ENCODE data around the gene SZRD1. TPM values are rescaled to one million over a fixed set of nuclear protein-coding genes. Genes with fewer than 3 reads are reported as not detected.

Gene SZRD1
- polyA plus RNA-seq, 2 of the 4 experiments (the other 2 are of a cell fraction), result 56.8 to 91.9 TPM

DNA sequence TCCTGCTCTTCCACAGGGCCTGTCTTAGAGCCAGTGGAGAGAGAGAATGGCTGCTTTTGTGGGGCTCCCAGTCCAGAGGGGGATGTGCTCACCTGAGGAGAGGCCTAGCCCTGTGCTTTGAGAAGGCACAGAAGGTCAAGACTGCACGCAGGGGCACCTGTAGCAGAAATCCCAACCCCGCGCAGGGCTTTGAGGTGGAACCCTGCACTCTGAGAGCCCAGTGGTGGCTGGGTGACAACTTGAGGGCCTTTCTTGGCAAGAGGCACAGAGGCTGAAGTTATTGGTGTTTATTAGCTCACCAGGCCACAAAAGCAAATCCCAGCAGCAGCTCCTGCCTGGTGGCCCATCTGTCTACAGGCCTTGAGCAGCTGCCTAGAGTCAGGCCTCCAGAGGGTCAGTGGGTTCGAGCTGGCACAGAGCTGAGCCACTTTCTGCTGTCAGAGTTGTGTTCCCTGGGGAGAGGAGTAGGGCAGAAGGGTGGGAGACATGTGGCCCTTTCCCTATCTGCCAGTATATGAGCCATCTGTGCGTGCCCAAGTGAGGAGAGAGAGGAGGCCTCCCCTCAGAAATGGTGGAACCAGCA is 31.4 kb downstream of the SZRD1 start:
- no peaks in the 10 kb centered on the region for H3K9me3 ChIP-seq
- H3K4me2 ChIP-seq, result no peak overlapping the region
- ChIA-PET CTCF (no interaction called here), POLR2A (interaction anchor here (0.6 to 0.9 kb wide), 2 partner anchors 12 to 30 kb away, joined by 3 to 4 read pairs; no protein-coding TSS in a partner anchor)
- no peak for ATAC-seq
- DNase-seq (ENCODE audit: low read depth in 1 of 2, low spot score in 1 of 2), result no peak
- no peak for FAIRE-seq
- 94% methylated on average over 3 of the region's 5 CpGs for WGBS (ENCODE audit: missing lambda C conversion rate)
- H3K4me3 ChIP-seq, result no peak overlapping the region
- H3K27ac ChIP-seq, result no peak overlapping the region
- TF ChIP-seq POLR2A (IDR thresholded peaks at IDR 0.05; ENCODE audit: low read length) (no peak), RNF2 (IDR thresholded peaks at IDR 0.05; ENCODE audit: borderline replicate concordance, low read depth) (no peak), MYC (IDR thresholded peaks at IDR 0.05; ENCODE audit: borderline replicate concordance, low read length) (no peak), TFCP2L1 (CRISPR knock-in tag; IDR thresholded peaks at IDR 0.05) (no peak), MAFK (IDR thresholded peaks at IDR 0.05; ENCODE audit: partially characterized antibody) (no peak), ZC3H11A (IDR thresholded peaks at IDR 0.05) (no peak), HDAC2 (IDR thresholded peaks at IDR 0.05) (no peak), EP300 (IDR thresholded peaks at IDR 0.05) (no peak), PHF8 (IDR thresholded peaks at IDR 0.05; ENCODE audit: borderline replicate concordance, low read depth) (no peak), NFE2L2 (conservative IDR thresholded peaks at IDR 0.05; ENCODE audit: low read length) (no peak), ZFP36 (IDR thresholded peaks at IDR 0.05; ENCODE audit: borderline replicate concordance, partially characterized antibody) (no peak), FOXS1 (CRISPR knock-in tag; IDR thresholded peaks at IDR 0.05) (no peak), FOSB (CRISPR knock-in tag; IDR thresholded peaks at IDR 0.05) (no peak), CHD4 (IDR thresholded peaks at IDR 0.05; ENCODE audit: borderline replicate concordance) (no peak), ZNF302 (CRISPR knock-in tag; IDR thresholded peaks at IDR 0.05) (no peak)
- TF ChIP-seq, protein P1, sequence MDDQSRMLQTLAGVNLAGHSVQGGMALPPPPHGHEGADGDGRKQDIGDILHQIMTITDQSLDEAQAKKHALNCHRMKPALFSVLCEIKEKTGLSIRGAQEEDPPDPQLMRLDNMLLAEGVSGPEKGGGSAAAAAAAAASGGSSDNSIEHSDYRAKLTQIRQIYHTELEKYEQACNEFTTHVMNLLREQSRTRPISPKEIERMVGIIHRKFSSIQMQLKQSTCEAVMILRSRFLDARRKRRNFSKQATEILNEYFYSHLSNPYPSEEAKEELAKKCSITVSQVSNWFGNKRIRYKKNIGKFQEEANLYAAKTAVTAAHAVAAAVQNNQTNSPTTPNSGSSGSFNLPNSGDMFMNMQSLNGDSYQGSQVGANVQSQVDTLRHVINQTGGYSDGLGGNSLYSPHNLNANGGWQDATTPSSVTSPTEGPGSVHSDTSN (IDR thresholded peaks at IDR 0.05), result no peak
- TF ChIP-seq, protein P2, sequence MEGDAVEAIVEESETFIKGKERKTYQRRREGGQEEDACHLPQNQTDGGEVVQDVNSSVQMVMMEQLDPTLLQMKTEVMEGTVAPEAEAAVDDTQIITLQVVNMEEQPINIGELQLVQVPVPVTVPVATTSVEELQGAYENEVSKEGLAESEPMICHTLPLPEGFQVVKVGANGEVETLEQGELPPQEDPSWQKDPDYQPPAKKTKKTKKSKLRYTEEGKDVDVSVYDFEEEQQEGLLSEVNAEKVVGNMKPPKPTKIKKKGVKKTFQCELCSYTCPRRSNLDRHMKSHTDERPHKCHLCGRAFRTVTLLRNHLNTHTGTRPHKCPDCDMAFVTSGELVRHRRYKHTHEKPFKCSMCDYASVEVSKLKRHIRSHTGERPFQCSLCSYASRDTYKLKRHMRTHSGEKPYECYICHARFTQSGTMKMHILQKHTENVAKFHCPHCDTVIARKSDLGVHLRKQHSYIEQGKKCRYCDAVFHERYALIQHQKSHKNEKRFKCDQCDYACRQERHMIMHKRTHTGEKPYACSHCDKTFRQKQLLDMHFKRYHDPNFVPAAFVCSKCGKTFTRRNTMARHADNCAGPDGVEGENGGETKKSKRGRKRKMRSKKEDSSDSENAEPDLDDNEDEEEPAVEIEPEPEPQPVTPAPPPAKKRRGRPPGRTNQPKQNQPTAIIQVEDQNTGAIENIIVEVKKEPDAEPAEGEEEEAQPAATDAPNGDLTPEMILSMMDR (IDR thresholded peaks at IDR 0.05), result no peak
- TF ChIP-seq, protein P3, sequence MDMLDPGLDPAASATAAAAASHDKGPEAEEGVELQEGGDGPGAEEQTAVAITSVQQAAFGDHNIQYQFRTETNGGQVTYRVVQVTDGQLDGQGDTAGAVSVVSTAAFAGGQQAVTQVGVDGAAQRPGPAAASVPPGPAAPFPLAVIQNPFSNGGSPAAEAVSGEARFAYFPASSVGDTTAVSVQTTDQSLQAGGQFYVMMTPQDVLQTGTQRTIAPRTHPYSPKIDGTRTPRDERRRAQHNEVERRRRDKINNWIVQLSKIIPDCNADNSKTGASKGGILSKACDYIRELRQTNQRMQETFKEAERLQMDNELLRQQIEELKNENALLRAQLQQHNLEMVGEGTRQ (IDR thresholded peaks at IDR 0.05), result no peak
- peaks cover 17% of the 10 kb centered on the region for H3K4me1 ChIP-seq

DNA sequence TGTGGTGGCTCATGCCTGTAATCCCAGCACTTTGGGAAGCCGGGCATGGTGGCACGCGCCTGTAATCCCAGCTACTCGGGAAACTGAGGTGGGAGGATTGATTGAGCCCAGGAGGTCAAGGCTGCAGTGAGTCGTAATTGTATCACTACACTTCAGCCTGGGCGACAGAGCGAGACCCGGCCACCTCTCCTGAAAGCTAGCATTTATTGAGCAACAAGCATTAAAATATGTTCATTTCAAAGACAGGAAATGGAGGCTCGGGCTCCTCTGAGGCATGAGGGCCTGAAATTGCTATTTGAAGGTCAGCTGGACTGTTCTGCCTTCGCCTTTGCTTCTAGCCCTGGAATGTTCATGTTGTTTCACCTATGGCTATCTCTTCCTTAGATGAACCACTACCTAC is 35.7 kb downstream of the SZRD1 start:
- H3K27ac ChIP-seq, result no peak overlapping the region
- ATAC-seq (no peak), FAIRE-seq (no peak), DNase-seq (ENCODE audit: low read depth in 1 of 2, low spot score in 1 of 2) (no peak)
- 80% methylated on average over 6 of the region's 10 CpGs for WGBS (ENCODE audit: missing lambda C conversion rate)
- H3K9me3 ChIP-seq, result no peaks in the 10 kb centered on the region
- POLR2A ChIA-PET, result no interaction called here
- TF ChIP-seq EHF (CRISPR knock-in tag; IDR thresholded peaks at IDR 0.05) (no peak), CBX8 (IDR thresholded peaks at IDR 0.05) (no peak)
- H3K4me3 ChIP-seq, result no peak overlapping the region
- H3K4me2 ChIP-seq, result no peak overlapping the region
- no peaks in the 10 kb centered on the region for H3K4me1 ChIP-seq
- CTCF ChIA-PET, result interaction anchor here (1.0 kb wide), 1 partner anchor 47 kb away, joined by 3 read pairs; no protein-coding TSS in a partner anchor

DNA sequence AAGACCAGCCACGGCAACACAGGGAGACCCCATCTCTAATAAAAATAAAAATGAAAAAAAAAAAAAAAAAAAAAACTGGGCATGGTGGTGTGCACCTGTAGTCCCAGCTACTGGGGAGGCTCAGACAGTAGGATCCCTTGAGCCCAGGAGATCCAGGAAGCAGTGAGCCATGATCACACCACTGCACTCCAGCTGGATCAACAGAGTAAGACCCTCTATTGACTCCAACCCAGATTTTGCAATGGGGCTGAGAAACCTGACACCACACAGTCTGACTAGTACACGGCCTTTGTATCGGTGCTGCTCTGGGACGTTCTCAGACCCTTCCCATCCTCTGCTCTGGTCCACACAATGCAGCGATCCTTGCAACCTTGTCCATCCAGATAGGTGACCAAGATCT is 38.4 kb downstream of the SZRD1 start:
- POLR2A ChIA-PET, result no interaction called here
- no peaks in the 10 kb centered on the region for H3K9me3 ChIP-seq
- ATAC-seq (no peak), DNase-seq (ENCODE audit: low read depth in 1 of 2, low spot score in 1 of 2) (no peak), FAIRE-seq (no peak)
- H3K4me2 ChIP-seq, result no peak overlapping the region
- no peaks in the 10 kb centered on the region for H3K4me1 ChIP-seq
- no peak overlapping the region for H3K27ac ChIP-seq
- no peak overlapping the region for H3K4me3 ChIP-seq
- WGBS (ENCODE audit: missing lambda C conversion rate), result 88% methylated on average over 5 of the region's 5 CpGs
- CTCF ChIA-PET, result no interaction called here
- TF ChIP-seq, protein P3 (IDR thresholded peaks at IDR 0.05), result no peak
- TF ChIP-seq HOXB5 (CRISPR knock-in tag; IDR thresholded peaks at IDR 0.05) (no peak), RNF2 (IDR thresholded peaks at IDR 0.05; ENCODE audit: borderline replicate concordance, low read depth) (no peak), JUN (IDR thresholded peaks at IDR 0.05) (no peak), EHMT2 (IDR thresholded peaks at IDR 0.05; ENCODE audit: low read depth) (no peak), CBX8 (IDR thresholded peaks at IDR 0.05) (no peak), SMC3 (IDR thresholded peaks at IDR 0.05) (no peak)
- TF ChIP-seq, protein P4, sequence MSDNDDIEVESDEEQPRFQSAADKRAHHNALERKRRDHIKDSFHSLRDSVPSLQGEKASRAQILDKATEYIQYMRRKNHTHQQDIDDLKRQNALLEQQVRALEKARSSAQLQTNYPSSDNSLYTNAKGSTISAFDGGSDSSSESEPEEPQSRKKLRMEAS (IDR thresholded peaks at IDR 0.05), result no peak
- TF ChIP-seq, protein P5, sequence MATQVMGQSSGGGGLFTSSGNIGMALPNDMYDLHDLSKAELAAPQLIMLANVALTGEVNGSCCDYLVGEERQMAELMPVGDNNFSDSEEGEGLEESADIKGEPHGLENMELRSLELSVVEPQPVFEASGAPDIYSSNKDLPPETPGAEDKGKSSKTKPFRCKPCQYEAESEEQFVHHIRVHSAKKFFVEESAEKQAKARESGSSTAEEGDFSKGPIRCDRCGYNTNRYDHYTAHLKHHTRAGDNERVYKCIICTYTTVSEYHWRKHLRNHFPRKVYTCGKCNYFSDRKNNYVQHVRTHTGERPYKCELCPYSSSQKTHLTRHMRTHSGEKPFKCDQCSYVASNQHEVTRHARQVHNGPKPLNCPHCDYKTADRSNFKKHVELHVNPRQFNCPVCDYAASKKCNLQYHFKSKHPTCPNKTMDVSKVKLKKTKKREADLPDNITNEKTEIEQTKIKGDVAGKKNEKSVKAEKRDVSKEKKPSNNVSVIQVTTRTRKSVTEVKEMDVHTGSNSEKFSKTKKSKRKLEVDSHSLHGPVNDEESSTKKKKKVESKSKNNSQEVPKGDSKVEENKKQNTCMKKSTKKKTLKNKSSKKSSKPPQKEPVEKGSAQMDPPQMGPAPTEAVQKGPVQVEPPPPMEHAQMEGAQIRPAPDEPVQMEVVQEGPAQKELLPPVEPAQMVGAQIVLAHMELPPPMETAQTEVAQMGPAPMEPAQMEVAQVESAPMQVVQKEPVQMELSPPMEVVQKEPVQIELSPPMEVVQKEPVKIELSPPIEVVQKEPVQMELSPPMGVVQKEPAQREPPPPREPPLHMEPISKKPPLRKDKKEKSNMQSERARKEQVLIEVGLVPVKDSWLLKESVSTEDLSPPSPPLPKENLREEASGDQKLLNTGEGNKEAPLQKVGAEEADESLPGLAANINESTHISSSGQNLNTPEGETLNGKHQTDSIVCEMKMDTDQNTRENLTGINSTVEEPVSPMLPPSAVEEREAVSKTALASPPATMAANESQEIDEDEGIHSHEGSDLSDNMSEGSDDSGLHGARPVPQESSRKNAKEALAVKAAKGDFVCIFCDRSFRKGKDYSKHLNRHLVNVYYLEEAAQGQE (IDR thresholded peaks at IDR 0.05), result no peak
- TF ChIP-seq, protein P6, sequence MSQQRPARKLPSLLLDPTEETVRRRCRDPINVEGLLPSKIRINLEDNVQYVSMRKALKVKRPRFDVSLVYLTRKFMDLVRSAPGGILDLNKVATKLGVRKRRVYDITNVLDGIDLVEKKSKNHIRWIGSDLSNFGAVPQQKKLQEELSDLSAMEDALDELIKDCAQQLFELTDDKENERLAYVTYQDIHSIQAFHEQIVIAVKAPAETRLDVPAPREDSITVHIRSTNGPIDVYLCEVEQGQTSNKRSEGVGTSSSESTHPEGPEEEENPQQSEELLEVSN (IDR thresholded peaks at IDR 0.05; ENCODE audit: borderline replicate concordance, low read depth), result no peak
